GM23338 (cell line): Measurements from ENCODE around the gene RAB5B. TPM values are rescaled to one million over a fixed set of nuclear protein-coding genes. Genes with fewer than 3 reads are reported as not detected.

ENCODE experiments used
- ATAC-seq: fragments of 200-7000 bp; cut with Tn5 transposase; 3 replicates; pipeline ENCODE4 v1.9.1; 2020
- DNase-seq: peaks from one replicate; pipeline ENCODE4 v3.0.0-alpha.2; 2015; ENCODE audit warnings: low spot score
- H2AFZ ChIP-seq: fragments of 200-600 bp; sonication (generic); 2 replicates; pipeline ENCODE4 v1.8.0; 2016; ENCODE audit warnings: antibody characterized with exemption, mild to moderate bottlenecking, moderate library complexity
- H3F3A ChIP-seq: fragments of 200-600 bp; sonication (generic); replicated peaks from 2 replicates; pipeline ENCODE4 v1.8.0; 2017; ENCODE audit warnings: antibody characterized with exemption, mixed run types, low read depth
- H3K27ac ChIP-seq: fragments of 200-600 bp; sonication (generic); 2 replicates; pipeline ENCODE4 v1.6.1; 2016; ENCODE audit warnings: low read depth
- H3K27me3 ChIP-seq: fragments of 200-600 bp; sonication (generic); 2 replicates; pipeline ENCODE4 v1.8.0; 2016; ENCODE audit warnings: mild to moderate bottlenecking, mixed run types, moderate library complexity; ENCODE audit not compliant: insufficient read depth
- H3K36me3 ChIP-seq: fragments of 200-600 bp; sonication (generic); 2 replicates; pipeline ENCODE4 v1.8.0; 2016; ENCODE audit warnings: mild to moderate bottlenecking; ENCODE audit not compliant: insufficient read depth
- H3K4me1 ChIP-seq: fragments of 200-600 bp; sonication (generic); 2 replicates; pipeline ENCODE4 v1.8.0; 2016; ENCODE audit warnings: mild to moderate bottlenecking, moderate library complexity; ENCODE audit not compliant: insufficient read depth
- H3K4me2 ChIP-seq: fragments of 200-600 bp; sonication (generic); 2 replicates; pipeline ENCODE4 v1.7.1; 2017; ENCODE audit warnings: mixed run types
- H3K4me3 ChIP-seq: fragments of 200-600 bp; sonication (generic); 2 replicates; pipeline ENCODE4 v1.6.1; 2016; ENCODE audit warnings: mixed run types
- H3K79me2 ChIP-seq: fragments of 200-600 bp; sonication (generic); replicated peaks from 2 replicates; pipeline ENCODE4 v1.8.0; 2017; ENCODE audit warnings: mild to moderate bottlenecking; ENCODE audit not compliant: insufficient read depth
- H3K9me2 ChIP-seq: fragments of 200-600 bp; sonication (generic); 2 replicates; pipeline ENCODE4 v1.8.0; 2017; ENCODE audit not compliant: insufficient read depth
- H4K20me1 ChIP-seq: fragments of 200-600 bp; sonication (generic); replicated peaks from 2 replicates; pipeline ENCODE4 v1.8.0; 2017; ENCODE audit warnings: mild to moderate bottlenecking; ENCODE audit not compliant: insufficient read depth
- H3K27ac Mint-ChIP-seq: 2 replicates; pipeline ENCODE4 v1.8.0; 2020; ENCODE audit warnings: inconsistent platforms, mild to moderate bottlenecking, moderate library complexity, mixed read lengths
- H3K27me3 Mint-ChIP-seq: 3 replicates; pipeline ENCODE4 v1.8.0; 2022; ENCODE audit warnings: low read depth, mild to moderate bottlenecking, moderate library complexity, mixed read lengths, inconsistent platforms; ENCODE audit not compliant: insufficient read depth, poor library complexity
- H3K36me3 Mint-ChIP-seq: 3 replicates; pipeline ENCODE4 v1.8.0; 2021; ENCODE audit warnings: low read depth, mild to moderate bottlenecking, inconsistent platforms, moderate library complexity, mixed read lengths
- H3K4me1 Mint-ChIP-seq: 3 replicates; pipeline ENCODE4 v1.8.0; 2020; ENCODE audit warnings: mild to moderate bottlenecking, inconsistent platforms, mixed read lengths
- H3K4me3 Mint-ChIP-seq: 3 replicates; pipeline ENCODE4 v1.8.0; 2021; ENCODE audit warnings: moderate library complexity, mild to moderate bottlenecking, inconsistent platforms, mixed read lengths
- H3K9me3 Mint-ChIP-seq: 3 replicates; pipeline ENCODE4 v1.8.0; 2020; ENCODE audit warnings: moderate library complexity, mild to moderate bottlenecking, inconsistent platforms, mixed read lengths
- CREB1 ChIP-seq: fragments of 250-450 bp; sonication (Bioruptor Pico); IDR thresholded peaks from 2 replicates; pipeline ENCODE4 v1.5.0; 2020; ENCODE audit warnings: low read depth, mild to moderate bottlenecking, moderate library complexity
- CTCF ChIP-seq, 2 experiments: fragments of 200-600 bp in 1 of 2; sonication (generic) in 1 of 2; conservative IDR thresholded peaks; 2 replicates each; pipeline versions ENCODE4 v1.5.1 to v1.6.1; 2016 to 2017; ENCODE audit warnings: antibody characterized with exemption in 2 of 2, low read depth in 2 of 2, mild to moderate bottlenecking in 2 of 2, moderate library complexity in 1 of 2
- EZH2 ChIP-seq: fragments of 200-600 bp; sonication (generic); IDR thresholded peaks from one replicate; pipeline ENCODE4 v1.8.0; 2017; ENCODE audit warnings: antibody characterized with exemption, mild to moderate bottlenecking, low read depth; ENCODE audit not compliant: unreplicated experiment
- EZH2phosphoT487 ChIP-seq: fragments of 200-600 bp; sonication (generic); IDR thresholded peaks from one replicate; pipeline ENCODE4 v1.8.1; 2018; ENCODE audit warnings: antibody characterized with exemption; ENCODE audit not compliant: unreplicated experiment
- JUNB ChIP-seq: IDR thresholded peaks from one replicate; pipeline ENCODE4 v1.6.1; 2016; ENCODE audit warnings: antibody characterized with exemption; ENCODE audit not compliant: unreplicated experiment
- NANOG ChIP-seq: IDR thresholded peaks from 2 replicates; pipeline ENCODE4 v1.6.1; 2016; ENCODE audit warnings: antibody characterized with exemption, borderline replicate concordance
- POLR2AphosphoS5 ChIP-seq: IDR thresholded peaks from 2 replicates; pipeline ENCODE4 v1.6.1; 2016; ENCODE audit warnings: antibody characterized with exemption, low read depth
- REST ChIP-seq: IDR thresholded peaks from one replicate; pipeline ENCODE4 v1.6.1; 2018; ENCODE audit warnings: antibody characterized with exemption; ENCODE audit not compliant: unreplicated experiment
- STAT1 ChIP-seq: IDR thresholded peaks from one replicate; pipeline ENCODE4 v1.6.1; 2016; ENCODE audit warnings: antibody characterized with exemption; ENCODE audit not compliant: unreplicated experiment
- ZNF114 ChIP-seq: fragments of 250-450 bp; sonication (Bioruptor Pico); IDR thresholded peaks from 2 replicates; pipeline ENCODE4 v1.5.0; 2020; ENCODE audit warnings: mild to moderate bottlenecking, moderate library complexity
- ZNF331 ChIP-seq: fragments of 250-450 bp; sonication (Bioruptor Pico); IDR thresholded peaks from 2 replicates; pipeline ENCODE4 v1.5.0; 2020; ENCODE audit warnings: low read depth, mild to moderate bottlenecking, moderate library complexity
- ZNF462 ChIP-seq: fragments of 250-450 bp; sonication (Bioruptor Pico); IDR thresholded peaks from 2 replicates; pipeline ENCODE4 v1.5.0; 2020; ENCODE audit warnings: mild to moderate bottlenecking, moderate library complexity
- polyA plus RNA-seq: library from polyadenylated mRNA; unstranded; fragments of >200 nt; fragmentation: Nextera tagmentation; extraction: Ambion mirVana; gene quantifications from 2 replicates; pipeline ENCODE4 v1.2.1, GENCODE V29; 2016
- total RNA-seq: library from RNA; depleted of rRNA; stranded (reverse); fragments of >200 nt; shearing (Covaris generic); gene quantifications from 2 replicates; pipeline ENCODE4 v1.2.3, GENCODE V29; 2014

RAB5B gene
- total and polyA plus RNA-seq, 2 experiments from 2014 or later: 19.7 to 46.5 TPM

- TF ChIP-seq REST (no peak), JUNB (no peak), ZNF114 (CRISPR knock-in tag) (no peak), EZH2phosphoT487 (no peak), CREB1 (CRISPR knock-in tag) (no peak), POLR2AphosphoS5 (no peak)
Observed at GRCh38 chr12:55931317-55931779, 42.5 kb upstream of the RAB5B start (continued).

GRCh38 chr12:55931780-55932550, 41.9 kb upstream of the RAB5B start:
- Histone ChIP-seq H3K4me3 (peak overlapping the region; percentile 75), H3K9me2 (no peaks in the 10 kb centered on the region), H3K27me3 (peaks cover 43% of the 10 kb centered on the region), H3K27ac (no peak overlapping the region; the same call in 1 of the 2 replicates), H3K79me2 (no peaks in the 10 kb centered on the region), H3K36me3 (no peaks in the 10 kb centered on the region), H2AFZ (peak overlapping the region; percentile 96), H3K4me1 (peaks cover 42% of the 10 kb centered on the region), H4K20me1 (no peaks in the 10 kb centered on the region), H3F3A (peaks cover 11% of the 10 kb centered on the region), H3K4me2 (peak overlapping the region; percentile 86)
- peaks cover 28% of the 10 kb centered on the region for H3K4me1 Mint-ChIP-seq
- peak overlapping the region; percentile 81 for H3K4me3 Mint-ChIP-seq
- DNase-seq (peak; percentile 70), ATAC-seq (peak; percentile 22)
- no peaks in the 10 kb centered on the region; the same call in 2 of the 3 replicates for H3K9me3 Mint-ChIP-seq
- peak overlapping the region; percentile 34; the same call in 1 of the 2 replicates for H3K27ac Mint-ChIP-seq
- peaks cover 4% of the 10 kb centered on the region; the same call in 1 of the 3 replicates for H3K36me3 Mint-ChIP-seq
- peaks cover 27% of the 10 kb centered on the region for H3K27me3 Mint-ChIP-seq
- TF ChIP-seq ZNF331 (CRISPR knock-in tag): no peak
- TF ChIP-seq CTCF (conservative IDR thresholded peaks at IDR 0.05; ENCODE audit: low read depth in 2 of 2): no peak
- no peak for TF ChIP-seq JUNB
- no peak for TF ChIP-seq CREB1 (CRISPR knock-in tag)
- TF ChIP-seq EZH2: no peak
- no peak for TF ChIP-seq ZNF114 (CRISPR knock-in tag)
- TF ChIP-seq POLR2AphosphoS5: no peak; the same call in 1 of the 2 replicates
- no peak for TF ChIP-seq ZNF462 (CRISPR knock-in tag)
- TF ChIP-seq EZH2phosphoT487: no peak
- no peak for TF ChIP-seq STAT1
- TF ChIP-seq NANOG: no peak
